Sigmoid colon (tissue), 4 donors: ENCODE results near the gene EBI3.

Source experiments
- CTCF ChIP-seq, 4 experiments: fragments of 450-650 bp in 3 of 4; fragments of 200-600 bp in 1 of 4; IDR thresholded peaks; one replicate each; pipeline ENCODE4 v1.5.1; 2016 to 2019; ENCODE audit warnings: antibody characterized with exemption in 4 of 4, mild to moderate bottlenecking in 3 of 4, moderate library complexity in 2 of 4
- EP300 ChIP-seq, 4 donors: sonication (generic); formaldehyde crosslinking; IDR thresholded peaks; one replicate each; pipeline ENCODE4 v1.6.1; 2017; ENCODE audit warnings: antibody characterized with exemption in 4 of 4
- POLR2A ChIP-seq, 2 donors: fragments of 450-650 bp; IDR thresholded peaks; one replicate each; pipeline ENCODE4 v1.6.1; 2016; ENCODE audit warnings: antibody characterized with exemption in 2 of 2, mild to moderate bottlenecking in 2 of 2, moderate library complexity in 2 of 2

GRCh38 chr19:4197228-4197624 lies 32.1 kb upstream of the EBI3 start:
- TF ChIP-seq CTCF (IDR thresholded peaks at IDR 0.05) (no peak), POLR2A (IDR thresholded peaks at IDR 0.05) (no peak), EP300 (IDR thresholded peaks at IDR 0.05) (no peak)
